HepG2 (cell line): ENCODE results near the gene CCDC97. TPM values are rescaled to one million over a fixed set of nuclear protein-coding genes. Genes with fewer than 3 reads are reported as not detected.

Experiments used
- HMG20B ChIP-seq: conservative IDR thresholded peaks from 2 replicates; pipeline ENCODE4 v1.6.1; 2016; ENCODE audit warnings: missing genetic modification reagents, missing compliant biosample characterization
- NCOR1 ChIP-seq: fragments of 200-600 bp; sonication (generic); IDR thresholded peaks from 2 replicates; pipeline ENCODE4 v1.7.0; 2017; ENCODE audit warnings: antibody characterized with exemption, low read length, borderline replicate concordance
- RBAK ChIP-seq: sonication (generic); formaldehyde crosslinking; IDR thresholded peaks from 2 replicates; pipeline ENCODE4 v1.5.1; 2020; ENCODE audit warnings: mild to moderate bottlenecking, missing genetic modification reagents
- ZEB1 ChIP-seq: IDR thresholded peaks from 2 replicates; pipeline ENCODE4 v1.6.1; 2012; ENCODE audit warnings: mild to moderate bottlenecking, low read depth, inconsistent platforms; ENCODE audit not compliant: insufficient replicate concordance
- ZNF253 ChIP-seq: sonication (generic); formaldehyde crosslinking; IDR thresholded peaks from 2 replicates; pipeline ENCODE4 v1.8.0; 2022; ENCODE audit warnings: mild to moderate bottlenecking, missing genetic modification reagents, borderline replicate concordance
- ZNF614 ChIP-seq: IDR thresholded peaks from 2 replicates; pipeline ENCODE4 v1.6.1; 2018; ENCODE audit warnings: missing biosample characterization, missing genetic modification reagents, inconsistent platforms, borderline replicate concordance
- ZNF672 ChIP-seq: sonication (generic); formaldehyde crosslinking; IDR thresholded peaks from 2 replicates; pipeline ENCODE4 v1.8.1; 2022; ENCODE audit warnings: missing genetic modification reagents
- polyA plus RNA-seq, 8 experiments: library from polyadenylated mRNA; depleted of rRNA in 3 of 8; stranded (reverse) in 7 of 8; unstranded in 1 of 8; fragments of >200 nt; fragmentation: Illumina TruSeq in 4 of 8; extraction: Trizol in 4 of 8; gene quantifications; 2 replicates each; pipeline versions ENCODE4 v1.2.1 to v1.2.3, GENCODE V29; 2011 to 2016; ENCODE audit warnings: low read depth in 4 of 8, missing spikeins in 1 of 8, mixed read lengths in 1 of 8; ENCODE audit not compliant: insufficient read depth in 1 of 8
- total RNA-seq, 5 experiments: library from RNA; depleted of rRNA; stranded (reverse); fragments of >200 nt; fragmentation: Illumina TruSeq; extraction: Trizol; gene quantifications; 2 replicates each; pipeline ENCODE4 v1.2.3, GENCODE V29; 2016; ENCODE audit warnings: low read depth in 1 of 5
- TF ChIP-seq, protein P1 (sequence below): sonication (generic); formaldehyde crosslinking; IDR thresholded peaks from 2 replicates; pipeline ENCODE4 v1.5.0; 2020; ENCODE audit warnings: mild to moderate bottlenecking, missing genetic modification reagents, moderate library complexity
- TF ChIP-seq, protein P2 (sequence below): sonication (generic); formaldehyde crosslinking; IDR thresholded peaks from 2 replicates; pipeline ENCODE4 v1.4.0; 2020; ENCODE audit warnings: mild to moderate bottlenecking, missing genetic modification reagents
- TF ChIP-seq, protein P3 (sequence below): sonication (generic); formaldehyde crosslinking; IDR thresholded peaks from 2 replicates; pipeline ENCODE4 v1.4.0; 2020; ENCODE audit warnings: missing genetic modification reagents
- TF ChIP-seq, protein P4 (sequence below), 2 experiments: fragments of 450-650 bp in 1 of 2; sonication (generic) in 1 of 2; formaldehyde crosslinking in 1 of 2; IDR thresholded peaks; 2 replicates each; pipeline versions ENCODE4 v1.6.1 to v1.8.0; 2016 to 2022; ENCODE audit warnings: antibody characterized with exemption in 1 of 2, mild to moderate bottlenecking in 1 of 2, missing genetic modification reagents in 1 of 2
- TF ChIP-seq, protein P5 (sequence below): sonication (generic); formaldehyde crosslinking; IDR thresholded peaks from 2 replicates; pipeline ENCODE4 v1.5.1; 2020; ENCODE audit warnings: mild to moderate bottlenecking, missing genetic modification reagents, moderate library complexity

CCDC97 gene
- total and polyA plus RNA-seq, 2 of the 13 experiments (the other 11 are each of a cell fraction or from before 2014, with no cell fraction given), result 6.2 to 7.3 TPM

DNA sequence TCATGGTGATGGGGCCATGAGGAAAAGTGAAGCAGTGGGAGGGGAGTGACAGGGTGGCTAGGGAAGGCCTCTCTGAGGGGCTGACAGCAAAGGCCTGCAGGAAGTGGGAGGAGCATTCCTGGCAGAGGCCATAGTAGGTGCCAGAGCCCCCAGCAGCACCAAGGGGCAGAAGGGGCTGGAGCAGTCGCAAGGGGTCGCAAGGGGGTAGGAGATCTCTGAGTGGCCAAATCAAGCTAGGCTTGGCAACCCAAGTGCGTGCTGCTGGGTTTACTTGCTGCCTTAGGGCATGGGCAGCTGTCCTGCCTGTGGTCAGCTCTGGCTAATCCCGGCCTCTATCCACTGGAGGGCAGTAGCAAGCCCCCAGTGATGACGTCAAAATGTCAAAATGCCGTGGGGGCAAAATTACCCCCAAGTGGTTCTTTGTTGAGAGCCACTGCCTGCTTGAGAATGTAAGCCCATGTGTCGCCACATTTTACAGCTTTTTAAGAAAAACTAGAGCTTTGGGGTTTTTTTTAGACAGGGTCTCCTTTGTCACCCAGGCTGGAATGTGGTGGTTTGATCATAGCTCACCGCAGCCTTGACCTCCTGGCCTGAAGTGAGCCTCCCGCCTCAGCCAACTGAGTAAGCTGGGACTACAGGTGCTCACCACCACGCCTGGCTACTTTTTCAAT, 11.8 kb downstream of the CCDC97 start (continued):
- TF ChIP-seq, protein P1, sequence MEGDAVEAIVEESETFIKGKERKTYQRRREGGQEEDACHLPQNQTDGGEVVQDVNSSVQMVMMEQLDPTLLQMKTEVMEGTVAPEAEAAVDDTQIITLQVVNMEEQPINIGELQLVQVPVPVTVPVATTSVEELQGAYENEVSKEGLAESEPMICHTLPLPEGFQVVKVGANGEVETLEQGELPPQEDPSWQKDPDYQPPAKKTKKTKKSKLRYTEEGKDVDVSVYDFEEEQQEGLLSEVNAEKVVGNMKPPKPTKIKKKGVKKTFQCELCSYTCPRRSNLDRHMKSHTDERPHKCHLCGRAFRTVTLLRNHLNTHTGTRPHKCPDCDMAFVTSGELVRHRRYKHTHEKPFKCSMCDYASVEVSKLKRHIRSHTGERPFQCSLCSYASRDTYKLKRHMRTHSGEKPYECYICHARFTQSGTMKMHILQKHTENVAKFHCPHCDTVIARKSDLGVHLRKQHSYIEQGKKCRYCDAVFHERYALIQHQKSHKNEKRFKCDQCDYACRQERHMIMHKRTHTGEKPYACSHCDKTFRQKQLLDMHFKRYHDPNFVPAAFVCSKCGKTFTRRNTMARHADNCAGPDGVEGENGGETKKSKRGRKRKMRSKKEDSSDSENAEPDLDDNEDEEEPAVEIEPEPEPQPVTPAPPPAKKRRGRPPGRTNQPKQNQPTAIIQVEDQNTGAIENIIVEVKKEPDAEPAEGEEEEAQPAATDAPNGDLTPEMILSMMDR (CRISPR knock-in tag), result peak; percentile 80
- 0 out of 2 replicates have a peak, but pooled peaks have one; percentile 49 for TF ChIP-seq ZNF253 (CRISPR knock-in tag)
- TF ChIP-seq, protein P2, sequence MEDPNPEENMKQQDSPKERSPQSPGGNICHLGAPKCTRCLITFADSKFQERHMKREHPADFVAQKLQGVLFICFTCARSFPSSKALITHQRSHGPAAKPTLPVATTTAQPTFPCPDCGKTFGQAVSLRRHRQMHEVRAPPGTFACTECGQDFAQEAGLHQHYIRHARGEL (CRISPR knock-in tag), result no peak
- no peak for TF ChIP-seq ZNF672
- TF ChIP-seq, protein P3, sequence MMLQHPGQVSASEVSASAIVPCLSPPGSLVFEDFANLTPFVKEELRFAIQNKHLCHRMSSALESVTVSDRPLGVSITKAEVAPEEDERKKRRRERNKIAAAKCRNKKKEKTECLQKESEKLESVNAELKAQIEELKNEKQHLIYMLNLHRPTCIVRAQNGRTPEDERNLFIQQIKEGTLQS, result peak; percentile 45; the same call in 1 of the 2 replicates
- 0 out of 2 replicates have a peak, but pooled peaks have one; percentile 17 for TF ChIP-seq RBAK (CRISPR knock-in tag)
- TF ChIP-seq HMG20B (CRISPR knock-in tag), result no peak
- no peak for TF ChIP-seq ZEB1
- TF ChIP-seq, protein P4, sequence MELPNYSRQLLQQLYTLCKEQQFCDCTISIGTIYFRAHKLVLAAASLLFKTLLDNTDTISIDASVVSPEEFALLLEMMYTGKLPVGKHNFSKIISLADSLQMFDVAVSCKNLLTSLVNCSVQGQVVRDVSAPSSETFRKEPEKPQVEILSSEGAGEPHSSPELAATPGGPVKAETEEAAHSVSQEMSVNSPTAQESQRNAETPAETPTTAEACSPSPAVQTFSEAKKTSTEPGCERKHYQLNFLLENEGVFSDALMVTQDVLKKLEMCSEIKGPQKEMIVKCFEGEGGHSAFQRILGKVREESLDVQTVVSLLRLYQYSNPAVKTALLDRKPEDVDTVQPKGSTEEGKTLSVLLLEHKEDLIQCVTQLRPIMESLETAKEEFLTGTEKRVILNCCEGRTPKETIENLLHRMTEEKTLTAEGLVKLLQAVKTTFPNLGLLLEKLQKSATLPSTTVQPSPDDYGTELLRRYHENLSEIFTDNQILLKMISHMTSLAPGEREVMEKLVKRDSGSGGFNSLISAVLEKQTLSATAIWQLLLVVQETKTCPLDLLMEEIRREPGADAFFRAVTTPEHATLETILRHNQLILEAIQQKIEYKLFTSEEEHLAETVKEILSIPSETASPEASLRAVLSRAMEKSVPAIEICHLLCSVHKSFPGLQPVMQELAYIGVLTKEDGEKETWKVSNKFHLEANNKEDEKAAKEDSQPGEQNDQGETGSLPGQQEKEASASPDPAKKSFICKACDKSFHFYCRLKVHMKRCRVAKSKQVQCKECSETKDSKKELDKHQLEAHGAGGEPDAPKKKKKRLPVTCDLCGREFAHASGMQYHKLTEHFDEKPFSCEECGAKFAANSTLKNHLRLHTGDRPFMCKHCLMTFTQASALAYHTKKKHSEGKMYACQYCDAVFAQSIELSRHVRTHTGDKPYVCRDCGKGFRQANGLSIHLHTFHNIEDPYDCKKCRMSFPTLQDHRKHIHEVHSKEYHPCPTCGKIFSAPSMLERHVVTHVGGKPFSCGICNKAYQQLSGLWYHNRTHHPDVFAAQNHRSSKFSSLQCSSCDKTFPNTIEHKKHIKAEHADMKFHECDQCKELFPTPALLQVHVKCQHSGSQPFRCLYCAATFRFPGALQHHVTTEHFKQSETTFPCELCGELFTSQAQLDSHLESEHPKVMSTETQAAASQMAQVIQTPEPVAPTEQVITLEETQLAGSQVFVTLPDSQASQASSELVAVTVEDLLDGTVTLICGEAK (IDR thresholded peaks at IDR 0.05), result no peak
- TF ChIP-seq, protein P4 (CRISPR knock-in tag; IDR thresholded peaks at IDR 0.05), result no peak
- peak; percentile 52; the same call in 1 of the 2 replicates for TF ChIP-seq NCOR1
- TF ChIP-seq ZNF614, result peak; percentile 55; the same call in 1 of the 2 replicates
- TF ChIP-seq, protein P5, sequence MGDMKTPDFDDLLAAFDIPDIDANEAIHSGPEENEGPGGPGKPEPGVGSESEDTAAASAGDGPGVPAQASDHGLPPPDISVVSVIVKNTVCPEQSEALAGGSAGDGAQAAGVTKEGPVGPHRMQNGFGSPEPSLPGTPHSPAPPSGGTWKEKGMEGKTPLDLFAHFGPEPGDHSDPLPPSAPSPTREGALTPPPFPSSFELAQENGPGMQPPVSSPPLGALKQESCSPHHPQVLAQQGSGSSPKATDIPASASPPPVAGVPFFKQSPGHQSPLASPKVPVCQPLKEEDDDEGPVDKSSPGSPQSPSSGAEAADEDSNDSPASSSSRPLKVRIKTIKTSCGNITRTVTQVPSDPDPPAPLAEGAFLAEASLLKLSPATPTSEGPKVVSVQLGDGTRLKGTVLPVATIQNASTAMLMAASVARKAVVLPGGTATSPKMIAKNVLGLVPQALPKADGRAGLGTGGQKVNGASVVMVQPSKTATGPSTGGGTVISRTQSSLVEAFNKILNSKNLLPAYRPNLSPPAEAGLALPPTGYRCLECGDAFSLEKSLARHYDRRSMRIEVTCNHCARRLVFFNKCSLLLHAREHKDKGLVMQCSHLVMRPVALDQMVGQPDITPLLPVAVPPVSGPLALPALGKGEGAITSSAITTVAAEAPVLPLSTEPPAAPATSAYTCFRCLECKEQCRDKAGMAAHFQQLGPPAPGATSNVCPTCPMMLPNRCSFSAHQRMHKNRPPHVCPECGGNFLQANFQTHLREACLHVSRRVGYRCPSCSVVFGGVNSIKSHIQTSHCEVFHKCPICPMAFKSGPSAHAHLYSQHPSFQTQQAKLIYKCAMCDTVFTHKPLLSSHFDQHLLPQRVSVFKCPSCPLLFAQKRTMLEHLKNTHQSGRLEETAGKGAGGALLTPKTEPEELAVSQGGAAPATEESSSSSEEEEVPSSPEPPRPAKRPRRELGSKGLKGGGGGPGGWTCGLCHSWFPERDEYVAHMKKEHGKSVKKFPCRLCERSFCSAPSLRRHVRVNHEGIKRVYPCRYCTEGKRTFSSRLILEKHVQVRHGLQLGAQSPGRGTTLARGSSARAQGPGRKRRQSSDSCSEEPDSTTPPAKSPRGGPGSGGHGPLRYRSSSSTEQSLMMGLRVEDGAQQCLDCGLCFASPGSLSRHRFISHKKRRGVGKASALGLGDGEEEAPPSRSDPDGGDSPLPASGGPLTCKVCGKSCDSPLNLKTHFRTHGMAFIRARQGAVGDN, result peak; percentile 74
